Hypothalamus (tissue), 51 donors: ENCODE measurements around the gene MYPN.
"Not testable (repeated sequence)": the region's sequence is repeated elsewhere in the genome, so short reads cannot be mapped to it uniquely, and the experiment has no call there.

Experiments used
- DNase-seq, 51 donors: peaks; one replicate each; lab custom pipeline; 2025; lab: John Stamatoyannopoulos, UW

MYPN gene

GRCh38 chr10:68222391-68222790, 113.1 kb downstream of the MYPN start:
- DNase-seq, result no peak

GRCh38 chr10:68223535-68224165, 114.4 kb downstream of the MYPN start:
- DNase-seq, result no peak

- DNase-seq, result no peak
These were observed 115.5 kb downstream of the MYPN start for GRCh38 chr10:68224810-68225209.

- no peak for DNase-seq
These were observed 121.0 kb downstream of the MYPN start for GRCh38 chr10:68230268-68230667.

- peak in 50 of 51 donors; percentile 29 to 88 (median 72) for DNase-seq
These were observed 122.0 kb downstream of the MYPN start for GRCh38 chr10:68231106-68231816.

- DNase-seq, result peak in 3 of 51 donors; percentile 11 to 27 (median 21)
These were observed 122.5 kb downstream of the MYPN start, which contains the start of gene ATOH7 for GRCh38 chr10:68231817-68232251. Gene ATOH7 (minus strand): TSS chr10:68232113. CDS start chr10:68231677, 436 bp downstream.

GRCh38 chr10:68233046-68233445, 123.8 kb downstream of the MYPN start:
- DNase-seq, result no peak

GRCh38 chr10:68235111-68235510, 125.8 kb downstream of the MYPN start:
- no peak for DNase-seq

- DNase-seq, result no peak
These were observed 126.3 kb downstream of the MYPN start for GRCh38 chr10:68235581-68235980.

GRCh38 chr10:68237173-68237572, 127.9 kb downstream of the MYPN start:
- no peak for DNase-seq

- no peak for DNase-seq
These were observed 129.1 kb downstream of the MYPN start for GRCh38 chr10:68238371-68238770.

- no peak for DNase-seq
These were observed 129.8 kb downstream of the MYPN start for GRCh38 chr10:68239069-68239468.

- DNase-seq, result no peak
These were observed 130.4 kb downstream of the MYPN start for GRCh38 chr10:68239596-68240150.

- DNase-seq, result no peak
These were observed 132.8 kb downstream of the MYPN start for GRCh38 chr10:68242051-68242450.

- not testable (repeated sequence) for DNase-seq
These were observed 137.1 kb downstream of the MYPN start for GRCh38 chr10:68246397-68246796.

GRCh38 chr10:68247931-68248330, 138.6 kb downstream of the MYPN start:
- DNase-seq, result no peak

- no peak for DNase-seq
These were observed 140.0 kb downstream of the MYPN start for GRCh38 chr10:68249297-68249696.

- DNase-seq, result no peak
These were observed 141.9 kb downstream of the MYPN start for GRCh38 chr10:68251151-68251550.

GRCh38 chr10:68251625-68252495, 142.6 kb downstream of the MYPN start:
- no peak for DNase-seq

- no peak for DNase-seq
These were observed 144.1 kb downstream of the MYPN start for GRCh38 chr10:68253346-68253745.
